AG08395 (cell line): ENCODE data around the gene DCC.

Experiments
- DNase-seq: peaks from one replicate; pipeline ENCODE4 v3.0.0; 2012; ENCODE audit warnings: mixed read lengths, low spot score

DCC gene

GRCh38 chr18:52510139-52510538, 170.1 kb downstream of the DCC start:
- no peak for DNase-seq

DNA sequence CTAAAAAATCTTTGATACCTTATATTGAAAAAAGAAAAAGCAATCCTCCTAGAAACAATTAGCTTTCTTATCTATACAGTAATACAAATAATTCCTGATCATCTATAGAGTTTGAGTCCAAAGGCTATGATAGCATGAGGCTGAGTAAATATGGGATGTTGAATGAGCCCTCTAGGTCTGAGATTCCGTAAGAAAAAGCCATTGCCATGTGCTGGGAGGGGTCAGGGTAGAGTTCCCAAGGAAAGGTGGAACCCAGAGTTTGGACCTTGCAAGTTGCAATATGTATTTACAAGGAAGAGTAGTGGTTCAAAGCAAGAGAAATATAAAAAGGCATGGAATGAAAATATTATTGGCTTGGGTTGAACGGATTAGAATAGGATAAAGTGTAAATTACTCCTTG, 178.1 kb downstream of the DCC start:
- DNase-seq, result no peak

DNA sequence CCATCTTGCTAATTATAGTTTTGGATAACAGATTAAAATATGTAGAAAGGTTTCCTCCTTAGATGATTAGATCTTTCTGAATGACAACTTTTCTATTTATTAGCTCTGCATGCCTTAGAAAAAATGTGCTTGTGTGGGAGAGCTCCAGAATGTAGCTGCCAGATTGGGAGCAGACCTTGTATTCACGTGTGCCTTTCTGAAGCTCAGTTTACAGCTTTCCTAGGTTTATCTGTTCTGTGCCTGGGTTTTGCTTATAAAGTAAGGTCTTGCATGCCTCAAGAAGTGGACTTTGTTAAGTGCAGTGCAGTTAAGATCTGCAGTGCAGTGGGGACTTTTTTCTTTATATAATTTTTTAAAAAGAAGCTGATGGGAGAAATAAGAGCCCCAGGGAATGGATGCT, 179.0 kb downstream of the DCC start:
- no peak for DNase-seq

DNA sequence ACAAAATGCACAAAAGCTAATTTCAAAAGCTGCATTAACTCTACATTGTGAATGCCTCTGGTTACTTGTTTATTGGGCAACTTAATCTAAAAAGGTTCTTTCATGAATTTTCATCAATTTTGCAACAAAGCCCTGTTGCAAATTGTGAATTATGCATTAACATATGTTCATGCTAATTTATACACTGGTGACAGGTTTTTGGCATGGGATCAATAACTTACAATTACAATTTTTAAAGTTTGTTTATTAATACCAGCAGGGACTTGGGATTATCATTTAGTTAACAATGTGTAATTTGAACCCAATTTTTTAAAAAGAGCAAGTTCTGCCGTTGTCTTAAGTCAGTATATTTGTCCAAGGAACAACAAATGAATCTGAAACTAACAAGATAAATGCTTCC, 183.6 kb downstream of the DCC start:
- no peak for DNase-seq

DNA sequence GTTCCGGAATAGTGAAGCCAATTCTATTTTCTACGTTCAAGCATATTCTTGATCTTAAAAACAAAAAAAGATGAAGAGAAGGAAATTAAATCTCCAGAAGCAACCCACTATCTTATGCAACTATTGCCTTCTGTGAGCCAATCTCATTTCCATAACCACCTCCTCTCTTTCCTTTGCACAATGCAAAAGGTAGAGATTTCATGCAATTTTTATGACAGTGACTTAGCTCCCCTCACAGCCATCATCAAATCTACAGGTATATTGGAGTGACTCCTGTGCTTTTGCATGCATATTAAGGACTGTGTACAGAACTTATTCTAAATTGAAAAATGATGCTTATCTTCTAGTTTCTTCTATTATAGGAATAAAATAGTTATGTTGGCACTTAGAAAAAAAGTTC, 191.8 kb downstream of the DCC start:
- no peak for DNase-seq

DNA sequence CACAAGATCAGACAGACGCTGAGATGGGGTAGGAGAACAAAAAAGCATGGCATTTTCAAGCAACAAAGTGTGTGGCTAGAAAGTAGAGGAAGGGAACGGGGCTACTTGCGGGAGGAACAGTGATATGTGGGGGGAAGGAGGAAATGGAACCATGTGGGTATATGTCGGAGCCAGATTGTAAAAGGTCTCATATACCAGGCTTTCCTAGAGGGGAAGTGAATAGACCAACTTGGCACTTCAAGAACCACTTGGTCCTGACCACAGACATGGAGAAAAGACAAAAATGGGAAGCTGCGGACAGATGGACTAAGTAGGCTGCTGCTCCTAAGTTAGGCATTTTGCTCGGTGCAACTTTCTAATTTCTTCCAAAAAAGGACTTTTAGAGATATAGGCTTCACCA, 196.0 kb downstream of the DCC start:
- no peak for DNase-seq

DNA sequence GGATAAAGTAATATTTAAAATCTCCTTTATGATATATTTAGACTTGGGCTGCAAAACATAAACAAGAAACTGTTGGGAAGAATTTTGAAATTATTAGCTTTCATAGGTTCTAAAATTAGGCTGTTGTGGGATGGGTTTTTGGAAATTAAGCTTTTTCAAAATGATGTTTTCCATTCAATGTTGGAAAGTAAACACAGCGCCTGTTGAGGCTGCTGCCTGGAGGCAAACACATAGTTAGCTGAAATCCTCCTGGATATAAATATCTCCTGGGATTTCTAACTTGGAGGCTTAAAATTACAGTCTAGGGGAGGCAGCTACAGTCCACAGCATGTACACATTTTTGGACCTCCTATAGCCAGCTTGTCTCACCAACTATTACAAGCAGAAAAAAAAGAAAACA, 197.3 kb downstream of the DCC start:
- no peak for DNase-seq

- no peak for DNase-seq
These were observed 201.1 kb downstream of the DCC start for GRCh38 chr18:52541056-52541455.

DNA sequence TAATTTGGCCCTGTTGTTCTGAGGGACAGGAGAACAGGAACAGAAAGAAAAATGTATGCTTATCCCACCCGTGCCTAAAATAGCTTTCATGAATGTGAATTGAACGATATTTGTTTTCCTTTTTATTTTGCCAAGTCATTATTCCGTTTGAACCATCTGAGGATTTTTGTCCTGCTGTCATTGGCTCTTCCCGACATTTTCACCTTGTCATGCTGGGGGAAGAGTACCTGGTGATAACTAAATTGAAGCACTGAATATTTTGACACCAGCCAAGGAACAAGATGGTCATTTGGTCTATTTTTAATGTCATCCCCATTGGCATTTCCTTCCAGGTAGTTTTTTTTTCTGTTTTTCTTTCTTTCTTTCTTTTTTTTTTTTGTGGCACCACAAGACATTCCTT, 204.1 kb downstream of the DCC start:
- DNase-seq, result no peak

GRCh38 chr18:52546686-52547346, 206.8 kb downstream of the DCC start:
- no peak for DNase-seq

GRCh38 chr18:52553441-52553840, 213.4 kb downstream of the DCC start:
- no peak for DNase-seq

GRCh38 chr18:52554180-52554579, 214.2 kb downstream of the DCC start:
- no peak for DNase-seq

DNA sequence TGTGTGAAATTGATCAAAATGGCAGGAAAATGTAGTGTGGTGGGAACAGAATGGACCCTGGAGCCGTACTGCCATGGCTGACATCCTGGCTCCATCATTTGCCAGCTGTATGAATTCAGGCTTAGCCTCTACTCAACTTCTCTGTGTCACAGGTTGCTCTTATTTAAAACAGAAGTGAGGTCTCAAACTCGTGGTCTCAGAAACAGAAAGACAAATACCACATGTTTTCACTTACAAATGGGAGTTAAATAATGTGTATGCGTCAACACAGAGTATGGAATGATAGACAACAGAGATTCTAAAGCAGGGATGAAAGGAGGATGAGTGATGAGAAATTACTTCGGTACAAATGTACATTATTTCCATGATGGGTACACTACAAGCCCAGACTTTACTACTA, 227.4 kb downstream of the DCC start:
- DNase-seq, result no peak

DNA sequence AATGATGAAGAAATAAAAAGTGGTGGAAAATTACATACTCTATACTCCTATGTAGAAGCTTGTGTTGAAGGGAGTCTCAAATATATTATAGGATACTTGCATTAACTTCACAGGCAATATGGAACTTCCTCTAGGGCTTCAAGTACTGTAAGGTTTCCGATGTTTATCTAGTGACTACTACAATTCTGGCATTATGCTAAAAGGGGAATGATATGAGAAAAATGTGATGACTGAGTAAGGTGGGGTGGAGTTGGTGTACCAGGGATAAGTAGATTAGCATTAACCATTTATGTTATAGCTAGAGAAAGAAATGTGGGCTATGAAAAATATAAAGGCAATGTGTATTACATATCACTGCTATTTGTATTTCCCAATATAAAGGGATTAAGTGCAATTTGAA, 229.5 kb downstream of the DCC start:
- DNase-seq, result no peak

GRCh38 chr18:52570975-52571374, 231.0 kb downstream of the DCC start:
- no peak for DNase-seq

- DNase-seq, result no peak
These were observed 232.3 kb downstream of the DCC start for GRCh38 chr18:52572036-52573000.

DNA sequence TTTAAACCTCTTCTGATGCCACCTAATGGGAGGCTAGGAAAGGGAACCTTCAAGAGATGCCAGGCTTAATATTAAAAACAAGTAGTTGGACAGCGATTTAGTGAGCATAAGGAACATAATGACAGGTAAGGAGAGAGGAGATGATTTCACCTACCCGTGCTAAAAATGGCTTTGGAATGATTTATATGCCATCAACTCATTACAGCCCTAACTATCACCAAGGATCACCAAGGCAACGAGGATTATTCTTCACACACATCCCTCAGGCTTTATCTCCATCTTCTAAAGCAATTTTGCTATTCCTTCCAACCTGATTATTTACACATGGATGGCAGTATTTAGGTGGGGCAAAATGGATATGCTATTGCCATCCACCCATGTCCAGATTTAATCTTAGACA, 237.8 kb downstream of the DCC start:
- DNase-seq, result no peak

DNA sequence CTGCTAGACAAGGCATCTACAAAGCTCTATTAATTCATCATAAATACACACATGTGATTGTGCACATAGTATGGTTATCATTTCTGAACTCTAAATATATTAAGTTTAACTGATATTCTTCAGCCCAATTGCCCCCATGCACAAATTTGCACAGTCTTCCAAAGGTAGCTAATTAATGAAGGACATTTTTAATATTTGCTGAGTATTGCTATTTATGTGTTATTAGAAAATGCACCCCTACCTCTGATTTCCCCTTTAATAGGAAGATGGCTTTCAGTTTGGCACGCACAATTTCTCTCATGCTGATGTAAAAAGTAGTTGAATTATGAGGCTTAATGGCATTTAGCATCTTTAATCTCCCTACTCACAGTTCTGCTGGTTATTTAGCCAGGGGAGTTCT, 242.1 kb downstream of the DCC start:
- no peak for DNase-seq

GRCh38 chr18:52582516-52582915, 242.5 kb downstream of the DCC start:
- DNase-seq, result no peak

DNA sequence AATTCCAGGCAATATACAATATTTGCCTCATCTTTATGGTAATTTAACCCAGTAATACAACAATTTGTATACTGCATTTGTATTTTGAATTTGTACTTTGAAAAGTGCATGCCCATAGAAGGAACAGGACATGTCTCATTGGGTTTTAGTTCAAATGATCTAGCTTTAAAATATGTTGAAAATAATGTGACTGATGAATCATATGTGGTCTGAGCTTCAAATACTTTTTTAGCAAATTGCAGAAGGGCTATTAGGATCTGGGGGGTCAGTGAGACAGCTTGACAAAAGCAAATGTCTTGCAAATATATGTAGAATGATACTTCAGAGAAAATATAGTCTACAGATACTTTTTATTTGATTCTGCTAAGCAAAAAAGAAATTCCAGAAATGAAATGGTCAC, 248.9 kb downstream of the DCC start:
- DNase-seq, result no peak

- no peak for DNase-seq
These were observed 256.9 kb downstream of the DCC start for GRCh38 chr18:52596748-52597435.

DNA sequence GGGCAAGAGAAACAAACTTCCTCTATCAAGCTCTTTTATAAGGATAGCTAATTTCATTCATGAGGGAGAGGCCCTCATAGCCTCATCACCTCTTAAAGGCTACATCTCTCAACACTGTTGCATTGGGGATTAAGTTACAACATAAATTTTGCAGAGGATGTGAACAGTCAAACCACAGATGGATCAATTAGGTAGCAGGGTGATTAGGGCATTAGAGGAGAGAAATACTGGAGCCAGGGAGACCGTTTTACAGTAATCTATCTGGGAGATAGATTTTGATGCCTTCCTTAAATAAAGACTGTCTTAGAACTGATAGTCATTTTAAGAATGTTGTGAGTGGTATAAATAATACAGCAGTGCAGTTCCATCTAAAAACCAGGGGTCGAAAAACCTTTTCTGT, 258.9 kb downstream of the DCC start:
- DNase-seq, result no peak

- DNase-seq, result no peak
These were observed 262.8 kb downstream of the DCC start for GRCh38 chr18:52602820-52603219.
